ENCODE results near the gene DHX16. TPM values are rescaled to one million over a fixed set of nuclear protein-coding genes. Genes with fewer than 3 reads are reported as not detected.

DHX16 gene
- total and polyA plus RNA-seq, 9 of the 15 experiments (the other 6 are each of a cell fraction or from before 2014, with no cell fraction given), result 14.6 to 66.1 (median 47.5) TPM

DNA sequence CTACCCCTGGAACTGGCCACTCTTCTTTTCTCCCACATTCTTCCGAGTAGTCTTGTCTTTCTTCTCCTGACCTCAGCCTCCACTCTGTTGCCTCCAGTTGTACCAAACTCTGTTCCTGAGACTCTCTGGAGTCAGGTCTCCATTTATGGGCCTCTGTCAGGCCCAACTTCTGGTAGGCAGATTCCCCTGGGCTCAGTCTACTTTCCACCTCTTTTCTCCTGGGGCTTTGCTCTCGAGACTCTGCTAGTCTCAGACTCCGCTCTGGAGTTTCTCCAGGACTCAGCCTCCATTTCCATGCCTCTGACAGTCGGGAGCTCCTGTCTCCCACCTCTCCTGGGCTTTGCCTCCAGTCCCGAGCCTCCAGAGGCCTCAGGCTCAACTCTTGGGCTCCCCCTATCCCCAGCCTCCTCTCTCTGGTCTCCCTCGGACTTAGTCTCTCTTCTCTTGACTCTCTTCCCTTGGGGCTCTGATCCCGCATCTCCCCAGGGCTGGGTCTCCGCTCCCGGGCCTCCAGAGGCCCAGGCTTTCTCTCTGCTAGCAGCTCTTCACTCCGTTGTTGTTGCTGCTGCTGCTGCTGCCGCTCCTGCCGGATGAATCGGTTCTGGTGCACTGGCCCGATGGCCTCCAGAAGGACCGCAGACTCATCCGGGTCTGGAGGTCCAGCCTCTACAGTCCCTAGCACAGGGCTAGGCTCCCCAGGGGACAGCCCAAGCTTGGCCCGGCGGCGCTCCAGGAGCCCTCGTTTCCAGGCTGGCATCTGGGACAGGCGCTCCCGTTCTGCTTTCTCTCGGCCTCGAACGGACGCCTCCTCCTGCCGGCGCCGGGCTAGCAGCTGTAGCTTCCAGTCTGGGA is 12.6 kb upstream of the DHX16 start (continued):
- no peak for TF ChIP-seq ZC3H8 (IDR thresholded peaks at IDR 0.05)
- TF ChIP-seq ESRRA (IDR thresholded peaks at IDR 0.05; ENCODE audit: borderline replicate concordance, low read depth), result 0 out of 2 replicates have a peak, but pooled peaks have one; percentile 7
- TF ChIP-seq ZBTB26 (CRISPR knock-in tag; IDR thresholded peaks at IDR 0.05), result no peak
- TF ChIP-seq, protein P1, sequence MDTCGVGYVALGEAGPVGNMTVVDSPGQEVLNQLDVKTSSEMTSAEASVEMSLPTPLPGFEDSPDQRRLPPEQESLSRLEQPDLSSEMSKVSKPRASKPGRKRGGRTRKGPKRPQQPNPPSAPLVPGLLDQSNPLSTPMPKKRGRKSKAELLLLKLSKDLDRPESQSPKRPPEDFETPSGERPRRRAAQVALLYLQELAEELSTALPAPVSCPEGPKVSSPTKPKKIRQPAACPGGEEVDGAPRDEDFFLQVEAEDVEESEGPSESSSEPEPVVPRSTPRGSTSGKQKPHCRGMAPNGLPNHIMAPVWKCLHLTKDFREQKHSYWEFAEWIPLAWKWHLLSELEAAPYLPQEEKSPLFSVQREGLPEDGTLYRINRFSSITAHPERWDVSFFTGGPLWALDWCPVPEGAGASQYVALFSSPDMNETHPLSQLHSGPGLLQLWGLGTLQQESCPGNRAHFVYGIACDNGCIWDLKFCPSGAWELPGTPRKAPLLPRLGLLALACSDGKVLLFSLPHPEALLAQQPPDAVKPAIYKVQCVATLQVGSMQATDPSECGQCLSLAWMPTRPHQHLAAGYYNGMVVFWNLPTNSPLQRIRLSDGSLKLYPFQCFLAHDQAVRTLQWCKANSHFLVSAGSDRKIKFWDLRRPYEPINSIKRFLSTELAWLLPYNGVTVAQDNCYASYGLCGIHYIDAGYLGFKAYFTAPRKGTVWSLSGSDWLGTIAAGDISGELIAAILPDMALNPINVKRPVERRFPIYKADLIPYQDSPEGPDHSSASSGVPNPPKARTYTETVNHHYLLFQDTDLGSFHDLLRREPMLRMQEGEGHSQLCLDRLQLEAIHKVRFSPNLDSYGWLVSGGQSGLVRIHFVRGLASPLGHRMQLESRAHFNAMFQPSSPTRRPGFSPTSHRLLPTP (IDR thresholded peaks at IDR 0.05; ENCODE audit: borderline replicate concordance, extremely low read depth, insufficient read length), result no peak
- no peak for TF ChIP-seq RNF2 (IDR thresholded peaks at IDR 0.05)
- TF ChIP-seq MTA1 (IDR thresholded peaks at IDR 0.05; ENCODE audit: borderline replicate concordance), result 0 out of 2 replicates have a peak, but pooled peaks have one; percentile 9
- 0 out of 2 replicates have a peak, but pooled peaks have one; percentile 29 for TF ChIP-seq ZNF586 (CRISPR knock-in tag; conservative IDR thresholded peaks at IDR 0.05)
- TF ChIP-seq CHCHD3 (CRISPR knock-in tag; IDR thresholded peaks at IDR 0.05), result no peak
- TF ChIP-seq ZNF57 (CRISPR knock-in tag; IDR thresholded peaks at IDR 0.05), result 0 out of 2 replicates have a peak, but pooled peaks have one; percentile 10
- peak; percentile 59; the same call in 1 of the 2 replicates for TF ChIP-seq ZBTB40 (IDR thresholded peaks at IDR 0.05)
- no peak for TF ChIP-seq ZBTB40 (CRISPR knock-in tag; IDR thresholded peaks at IDR 0.05)
- TF ChIP-seq, protein P2, sequence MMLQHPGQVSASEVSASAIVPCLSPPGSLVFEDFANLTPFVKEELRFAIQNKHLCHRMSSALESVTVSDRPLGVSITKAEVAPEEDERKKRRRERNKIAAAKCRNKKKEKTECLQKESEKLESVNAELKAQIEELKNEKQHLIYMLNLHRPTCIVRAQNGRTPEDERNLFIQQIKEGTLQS (IDR thresholded peaks at IDR 0.05), result no peak
- TF ChIP-seq, protein P2 (CRISPR knock-in tag; conservative IDR thresholded peaks at IDR 0.05), result no peak

Measured in K562 (cell line).